ENCODE data around the gene ACD. TPM values are rescaled to one million over a fixed set of nuclear protein-coding genes. Genes with fewer than 3 reads are reported as not detected.

The ACD gene
- total RNA-seq, 2 experiments from 2014 or later, result 52.2 to 52.4 TPM

GRCh38 chr16:67667453-67667816 lies 7.4 kb upstream of the ACD start:
- POLR2A ChIA-PET, result interaction anchor here (0.5 to 0.7 kb wide), 2 partner anchors 216 to 233 kb away, joined by 3 read pairs; no protein-coding TSS in a partner anchor
- no peak for DNase-seq
- H3K36me3 Mint-ChIP-seq (ENCODE audit: low read depth), result peaks cover 4% of the 10 kb centered on the region
- no peaks in the 10 kb centered on the region for H3K27me3 Mint-ChIP-seq
- H3K4me1 Mint-ChIP-seq, result peaks cover 19% of the 10 kb centered on the region
- intact Hi-C loops (cut with DNase I, micrococcal nuclease), result loop anchor here in 1 of 2 experiments (2.0 kb wide), 1 partner anchor 121 kb away; no protein-coding TSS in a partner anchor
- CTCF ChIA-PET, result interaction anchor here (0.5 to 10.5 kb wide), 25 partner anchors 9 to 427 kb away, joined by 3 to 99 read pairs (median 4); partner anchors contain the start of genes ATP6V0D1, CARMIL2, RANBP10 and TSNAXIP1
- peak overlapping the region; percentile 84 for H3K27ac Mint-ChIP-seq
- no peak for ATAC-seq
- H3K9me3 Mint-ChIP-seq (ENCODE audit: low read depth), result no peaks in the 10 kb centered on the region
- H3K4me3 Mint-ChIP-seq, result peak overlapping the region; percentile 78

- H3K9me3 Mint-ChIP-seq (ENCODE audit: low read depth), result no peaks in the 10 kb centered on the region
- ChIA-PET POLR2A (interaction anchor here (0.5 to 0.7 kb wide), 4 partner anchors 76 to 233 kb away, joined by 3 to 4 read pairs (median 4); partner anchors contain the start of gene NUTF2), CTCF (interaction anchor here (0.5 to 10.5 kb wide), 24 partner anchors 9 to 427 kb away, joined by 3 to 99 read pairs (median 4); partner anchors contain the start of genes ATP6V0D1, CARMIL2, RANBP10 and TSNAXIP1)
- H3K4me1 Mint-ChIP-seq, result peaks cover 19% of the 10 kb centered on the region
- ATAC-seq, result peak; percentile 68
- H3K36me3 Mint-ChIP-seq (ENCODE audit: low read depth), result peaks cover 8% of the 10 kb centered on the region
- H3K27ac Mint-ChIP-seq, result peak within 1 kb of the TSS; percentile 84
- H3K4me3 Mint-ChIP-seq, result peak within 1 kb of the TSS; percentile 78
- intact Hi-C loops (cut with DNase I, micrococcal nuclease), result loop anchor here in 1 of 2 experiments (1.0 to 2.0 kb wide), 4 partner anchors 52 to 186 kb away; partner anchors contain the start of genes ATP6V0D1, CTCF and GFOD2
- peak; percentile 91 for DNase-seq
- H3K27me3 Mint-ChIP-seq, result no peaks in the 10 kb centered on the region
Measured at GRCh38 chr16:67666559-67667452, 6.7 kb upstream of the ACD start, which contains the start of the genes C16orf86 and ENKD1. Gene C16orf86 (plus strand): TSS chr16:67666814. CDS start chr16:67666971, 157 bp downstream. Gene ENKD1 (minus strand): TSS chr16:67666750. CDS start chr16:67666442, 308 bp downstream.

- intact Hi-C loops (cut with DNase I, micrococcal nuclease), result loop anchor here in 1 of 2 experiments (1.0 to 2.0 kb wide), 4 partner anchors 53 to 185 kb away; partner anchors contain the start of genes ATP6V0D1, CTCF and GFOD2
- DNase-seq, result peak; percentile 53
- Mint-ChIP-seq H3K4me3 (peak overlapping the region; percentile 78), H3K4me1 (peaks cover 23% of the 10 kb centered on the region), H3K27me3 (no peaks in the 10 kb centered on the region), H3K36me3 (ENCODE audit: low read depth) (peaks cover 9% of the 10 kb centered on the region), H3K9me3 (ENCODE audit: low read depth) (no peaks in the 10 kb centered on the region), H3K27ac (no peak overlapping the region)
- POLR2A ChIA-PET, result interaction anchor here (0.6 kb wide), 1 partner anchor 75 kb away, joined by 4 read pairs; no protein-coding TSS in a partner anchor
- peak; percentile 5 for ATAC-seq
- CTCF ChIA-PET, result interaction anchor here (0.5 to 10.5 kb wide), 10 partner anchors 25 to 422 kb away, joined by 3 to 99 read pairs (median 7); partner anchors contain the start of genes ATP6V0D1 and CTCF
Measured at GRCh38 chr16:67666032-67666551, 6.0 kb upstream of the ACD start.

- Mint-ChIP-seq H3K36me3 (ENCODE audit: low read depth) (peaks cover 9% of the 10 kb centered on the region), H3K9me3 (ENCODE audit: low read depth) (no peaks in the 10 kb centered on the region), H3K4me1 (peaks cover 23% of the 10 kb centered on the region), H3K4me3 (peak overlapping the region; percentile 73), H3K27ac (peak overlapping the region; percentile 47), H3K27me3 (no peaks in the 10 kb centered on the region)
- ChIA-PET POLR2A (interaction anchor here (0.6 kb wide), 1 partner anchor 179 kb away, joined by 3 read pairs; no protein-coding TSS in a partner anchor), CTCF (interaction anchor here (0.5 to 10.5 kb wide), 7 partner anchors 7 to 421 kb away, joined by 3 to 99 read pairs (median 4); partner anchors contain the start of genes ATP6V0D1 and CTCF)
- ATAC-seq (no peak), DNase-seq (no peak)
- intact Hi-C loops (cut with DNase I, micrococcal nuclease), result no loop called here
Measured at GRCh38 chr16:67665598-67665997, 5.5 kb upstream of the ACD start.

GRCh38 chr16:67664871-67665270 lies 4.8 kb upstream of the ACD start:
- Mint-ChIP-seq H3K36me3 (ENCODE audit: low read depth) (peaks cover 9% of the 10 kb centered on the region), H3K27me3 (no peaks in the 10 kb centered on the region), H3K4me1 (peaks cover 23% of the 10 kb centered on the region), H3K4me3 (no peak overlapping the region), H3K27ac (no peak overlapping the region), H3K9me3 (ENCODE audit: low read depth) (no peaks in the 10 kb centered on the region)
- ChIA-PET CTCF (interaction anchor here (2.2 to 10.5 kb wide), 5 partner anchors 8 to 183 kb away, joined by 6 to 99 read pairs (median 13); partner anchors contain the start of genes ATP6V0D1 and CTCF), POLR2A (no interaction called here)
- no peak for DNase-seq
- no peak for ATAC-seq
- intact Hi-C loops (cut with DNase I, micrococcal nuclease), result loop anchor here (5.0 kb wide), 5 partner anchors 118 to 1522 kb away; partner anchors contain the start of genes AGRP (in 1 of the 2), ATP6V0D1 (in 1 of the 2), FHOD1 (in 1 of the 2) and HSF4 (in 1 of the 2)

- peaks cover 23% of the 10 kb centered on the region for H3K4me1 Mint-ChIP-seq
- no peak overlapping the region for H3K4me3 Mint-ChIP-seq
- H3K36me3 Mint-ChIP-seq (ENCODE audit: low read depth), result peaks cover 12% of the 10 kb centered on the region
- ATAC-seq (no peak), DNase-seq (no peak)
- H3K9me3 Mint-ChIP-seq (ENCODE audit: low read depth), result no peaks in the 10 kb centered on the region
- ChIA-PET CTCF (interaction anchor here (0.5 to 10.5 kb wide), 12 partner anchors 9 to 577 kb away, joined by 3 to 99 read pairs (median 7); partner anchors contain the start of genes ATP6V0D1, CARMIL2, CTCF and TMEM208), POLR2A (interaction anchor here (0.5 to 0.9 kb wide), 2 partner anchors 97 to 268 kb away, joined by 3 to 5 read pairs; no protein-coding TSS in a partner anchor)
- H3K27me3 Mint-ChIP-seq, result no peaks in the 10 kb centered on the region
- intact Hi-C loops (cut with DNase I, micrococcal nuclease), result loop anchor here (5.0 kb wide), 5 partner anchors 117 to 1523 kb away; partner anchors contain the start of genes AGRP (in 1 of the 2), ATP6V0D1 (in 1 of the 2), FHOD1 (in 1 of the 2) and HSF4 (in 1 of the 2)
- no peak overlapping the region for H3K27ac Mint-ChIP-seq
Measured at GRCh38 chr16:67664258-67664657, 4.2 kb upstream of the ACD start.

GRCh38 chr16:67663877-67664222 lies 3.8 kb upstream of the ACD start:
- Mint-ChIP-seq H3K27me3 (no peaks in the 10 kb centered on the region), H3K9me3 (ENCODE audit: low read depth) (no peaks in the 10 kb centered on the region), H3K36me3 (ENCODE audit: low read depth) (peaks cover 16% of the 10 kb centered on the region), H3K27ac (no peak overlapping the region), H3K4me1 (peaks cover 26% of the 10 kb centered on the region), H3K4me3 (no peak overlapping the region)
- intact Hi-C loops (cut with DNase I, micrococcal nuclease), result loop anchor here (5.0 kb wide), 5 partner anchors 117 to 1523 kb away; partner anchors contain the start of genes AGRP (in 1 of the 2), ATP6V0D1 (in 1 of the 2), FHOD1 (in 1 of the 2) and HSF4 (in 1 of the 2)
- no peak for DNase-seq
- ChIA-PET CTCF (interaction anchor here (0.5 to 10.5 kb wide), 15 partner anchors 9 to 577 kb away, joined by 3 to 99 read pairs (median 7); partner anchors contain the start of genes ATP6V0D1, CARMIL2, CTCF and TMEM208), POLR2A (interaction anchor here (0.5 to 0.9 kb wide), 2 partner anchors 96 to 269 kb away, joined by 3 to 5 read pairs; no protein-coding TSS in a partner anchor)
- ATAC-seq, result no peak

GRCh38 chr16:67663151-67663876 lies 3.3 kb upstream of the ACD start:
- peak; percentile 73 for DNase-seq
- H3K9me3 Mint-ChIP-seq (ENCODE audit: low read depth), result no peaks in the 10 kb centered on the region
- intact Hi-C loops (cut with DNase I, micrococcal nuclease), result loop anchor here (5.0 kb wide), 5 partner anchors 116 to 1524 kb away; partner anchors contain the start of genes AGRP (in 1 of the 2), ATP6V0D1 (in 1 of the 2), FHOD1 (in 1 of the 2) and HSF4 (in 1 of the 2)

GRCh38 chr16:67662653-67663010 lies 2.6 kb upstream of the ACD start:
- H3K9me3 Mint-ChIP-seq (ENCODE audit: low read depth), result no peaks in the 10 kb centered on the region
- no peak for ATAC-seq
- intact Hi-C loops (cut with DNase I, micrococcal nuclease), result loop anchor here (5.0 kb wide), 5 partner anchors 115 to 1525 kb away; partner anchors contain the start of genes AGRP (in 1 of the 2), ATP6V0D1 (in 1 of the 2), FHOD1 (in 1 of the 2) and HSF4 (in 1 of the 2)
- POLR2A ChIA-PET, result interaction anchor here (1.2 kb wide), 1 partner anchor 101 kb away, joined by 4 read pairs; no protein-coding TSS in a partner anchor
- H3K36me3 Mint-ChIP-seq (ENCODE audit: low read depth), result peaks cover 22% of the 10 kb centered on the region
- CTCF ChIA-PET, result interaction anchor here (0.6 to 7.4 kb wide), 17 partner anchors 11 to 436 kb away, joined by 3 to 77 read pairs (median 4); partner anchors contain the start of genes ATP6V0D1, CARMIL2, CTCF and TMEM208
- peaks cover 32% of the 10 kb centered on the region for H3K4me1 Mint-ChIP-seq
- no peaks in the 10 kb centered on the region for H3K27me3 Mint-ChIP-seq
- no peak overlapping the region for H3K4me3 Mint-ChIP-seq
- H3K27ac Mint-ChIP-seq, result no peak overlapping the region
- DNase-seq, result no peak

More at GRCh38 chr16:67663151-67663876, 3.3 kb upstream of the ACD start:
- no peak for ATAC-seq
- ChIA-PET POLR2A (interaction anchor here (0.5 to 1.2 kb wide), 3 partner anchors 96 to 269 kb away, joined by 3 to 5 read pairs (median 4); no protein-coding TSS in a partner anchor), CTCF (interaction anchor here (0.6 to 7.4 kb wide), 18 partner anchors 10 to 436 kb away, joined by 3 to 77 read pairs (median 4); partner anchors contain the start of genes ATP6V0D1, CARMIL2, CTCF and TMEM208)
- H3K4me3 Mint-ChIP-seq, result no peak overlapping the region
- peaks cover 32% of the 10 kb centered on the region for H3K4me1 Mint-ChIP-seq
- no peaks in the 10 kb centered on the region for H3K27me3 Mint-ChIP-seq
- peaks cover 19% of the 10 kb centered on the region for H3K36me3 Mint-ChIP-seq (ENCODE audit: low read depth)
- no peak overlapping the region for H3K27ac Mint-ChIP-seq

All from activated CD4-positive, alpha-beta T cell treated with anti-CD3 and anti-CD28 coated beads for 36 hours (primary cell).